ENCODE measurements around the gene ACTN4.

The ACTN4 gene

DNA sequence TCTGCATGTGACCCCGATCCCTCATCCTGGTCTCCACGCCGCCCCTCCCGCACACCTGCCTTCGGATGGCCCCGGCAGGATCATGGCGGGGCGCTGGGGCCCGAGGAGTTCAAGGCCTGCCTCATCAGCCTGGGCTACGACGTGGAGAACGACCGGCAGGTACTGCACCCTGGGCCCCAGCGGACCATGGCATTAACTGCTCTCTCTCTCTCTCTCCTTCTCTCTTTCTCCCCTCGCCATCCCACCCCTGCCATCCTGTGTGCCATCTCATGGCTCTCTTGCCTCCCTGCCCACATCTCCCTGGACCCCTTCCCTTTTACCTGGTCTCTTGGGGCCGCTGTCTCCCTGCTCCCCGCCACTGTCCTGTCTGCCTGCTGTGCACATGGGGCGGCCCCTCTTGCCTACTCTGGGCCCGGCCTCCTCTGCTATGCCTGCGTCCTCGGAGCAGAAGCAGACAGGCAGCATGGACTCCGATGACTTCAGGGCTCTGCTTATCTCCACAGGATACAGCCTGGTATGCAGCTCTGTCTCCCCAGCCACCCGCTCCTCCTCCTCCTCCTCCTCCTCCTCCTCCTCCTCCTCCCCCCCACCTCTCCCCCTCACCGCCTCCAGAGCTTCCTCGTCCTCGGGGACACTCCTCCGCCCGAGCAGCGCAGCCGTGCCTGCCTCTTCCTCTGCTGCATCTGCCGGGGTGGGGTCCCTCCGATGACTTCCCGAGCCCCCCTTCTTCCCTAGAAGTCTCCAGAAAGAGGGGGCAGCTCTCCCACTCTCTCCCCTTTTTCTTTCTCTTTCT, 80.6 kb downstream of the ACTN4 start:
- FAIRE-seq, result no peak

DNA sequence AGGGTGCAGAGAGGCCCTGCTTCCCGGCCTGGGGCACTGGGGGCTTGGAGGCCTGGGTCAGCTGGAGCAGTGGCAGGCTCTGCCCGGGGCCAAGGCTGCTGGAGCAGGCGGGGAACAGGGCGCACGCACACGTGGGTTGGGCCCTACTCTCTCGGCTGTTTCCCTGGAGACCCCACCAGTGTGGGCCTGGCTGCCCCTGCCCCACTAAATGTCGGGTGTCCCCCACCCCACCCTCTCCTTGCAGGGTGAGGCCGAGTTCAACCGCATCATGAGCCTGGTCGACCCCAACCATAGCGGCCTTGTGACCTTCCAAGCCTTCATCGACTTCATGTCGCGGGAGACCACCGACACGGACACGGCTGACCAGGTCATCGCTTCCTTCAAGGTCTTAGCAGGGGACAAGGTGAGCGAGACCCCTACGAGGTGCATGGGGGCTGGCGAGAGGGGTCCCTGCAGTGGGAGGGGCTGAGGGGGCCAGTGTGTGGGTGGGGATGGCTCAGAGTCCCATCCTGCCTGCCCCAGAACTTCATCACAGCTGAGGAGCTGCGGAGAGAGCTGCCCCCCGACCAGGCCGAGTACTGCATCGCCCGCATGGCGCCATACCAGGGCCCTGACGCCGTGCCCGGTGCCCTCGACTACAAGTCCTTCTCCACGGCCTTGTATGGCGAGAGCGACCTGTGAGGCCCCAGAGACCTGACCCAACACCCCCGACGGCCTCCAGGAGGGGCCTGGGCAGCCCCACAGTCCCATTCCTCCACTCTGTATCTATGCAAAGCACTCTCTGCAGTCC, 81.5 kb downstream of the ACTN4 start:
- no peak for FAIRE-seq

DNA sequence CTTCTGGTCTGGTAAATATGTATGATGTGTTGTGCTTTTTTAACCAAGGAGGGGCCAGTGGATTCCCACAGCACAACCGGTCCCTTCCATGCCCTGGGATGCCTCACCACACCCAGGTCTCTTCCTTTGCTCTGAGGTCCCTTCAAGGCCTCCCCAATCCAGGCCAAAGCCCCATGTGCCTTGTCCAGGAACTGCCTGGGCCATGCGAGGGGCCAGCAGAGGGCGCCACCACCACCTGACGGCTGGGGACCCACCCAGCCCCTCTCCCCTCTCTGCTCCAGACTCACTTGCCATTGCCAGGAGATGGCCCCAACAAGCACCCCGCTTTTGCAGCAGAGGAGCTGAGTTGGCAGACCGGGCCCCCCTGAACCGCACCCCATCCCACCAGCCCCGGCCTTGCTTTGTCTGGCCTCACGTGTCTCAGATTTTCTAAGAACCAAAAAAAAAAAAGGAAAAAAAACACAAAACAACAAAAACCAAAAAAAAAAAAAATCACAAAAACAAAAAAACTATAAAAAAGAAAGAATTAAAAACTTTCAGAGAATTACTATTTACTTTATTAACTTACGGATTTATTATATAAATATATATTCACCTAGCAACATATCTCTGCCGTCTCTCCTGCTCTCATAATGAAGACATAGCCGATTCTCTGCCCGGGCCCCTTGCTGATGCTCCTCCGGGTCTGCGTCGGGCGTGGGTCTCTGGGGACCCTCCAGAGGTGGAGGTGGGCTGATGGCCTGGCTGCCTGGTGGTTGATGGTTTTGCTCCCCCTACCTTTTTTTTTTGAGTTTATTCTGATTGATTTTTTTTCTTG, 82.4 kb downstream of the ACTN4 start:
- peak; percentile 85 for FAIRE-seq

DNA sequence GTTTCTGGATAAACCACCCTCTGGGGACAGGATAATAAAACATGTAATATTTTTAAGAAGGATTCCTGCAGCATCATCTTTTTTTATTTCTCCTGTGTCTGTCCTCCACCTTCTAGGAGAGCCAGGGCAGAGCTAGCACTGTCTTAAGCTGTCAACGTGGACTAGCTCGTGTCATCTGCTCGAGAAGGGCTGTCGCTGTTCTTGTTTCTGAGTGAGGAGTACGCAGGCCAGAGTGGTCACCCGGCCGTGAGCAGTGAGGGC, 83.0 kb downstream of the ACTN4 start:
- no peak for FAIRE-seq

DNA sequence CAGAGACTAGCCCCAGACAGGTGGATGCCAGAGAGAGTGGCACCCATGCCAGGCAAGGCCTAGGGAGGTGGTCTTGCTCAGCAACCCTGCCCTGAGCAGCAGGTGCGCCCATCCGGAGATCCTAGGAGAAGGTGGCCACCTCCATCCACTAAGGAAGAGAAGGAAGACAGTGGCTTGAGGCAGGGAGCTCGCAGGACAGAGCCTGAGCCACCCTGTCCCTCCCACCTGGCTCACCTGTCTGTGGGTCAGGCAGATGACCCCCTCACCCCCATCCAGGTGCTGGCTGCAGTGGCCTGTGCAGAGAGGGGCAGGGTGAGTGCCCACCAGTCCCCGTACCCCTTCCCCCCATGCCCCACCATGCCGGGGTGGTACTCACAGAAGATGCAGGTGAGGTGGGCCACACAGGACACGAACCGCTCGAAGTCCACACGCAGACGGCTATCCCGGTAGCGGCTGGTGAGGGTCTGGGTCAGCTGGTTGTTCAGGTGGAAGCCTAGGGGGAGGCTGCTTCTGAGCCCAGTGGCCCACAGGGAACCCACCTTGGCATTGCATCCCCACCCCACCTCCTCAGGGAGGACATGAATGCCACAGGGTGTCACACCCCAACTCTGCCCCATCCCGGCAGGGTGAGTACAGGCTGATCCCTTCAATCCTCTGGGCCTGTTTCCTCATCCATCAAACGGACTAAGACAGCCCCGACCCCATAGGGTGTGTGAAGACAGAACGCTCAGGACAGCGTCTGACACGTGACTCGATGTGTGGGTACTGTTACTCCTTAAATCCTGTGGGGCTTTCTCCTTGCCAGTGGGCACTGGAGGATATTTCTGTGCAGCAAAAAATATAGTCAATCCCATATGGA, 83.5 kb downstream of the ACTN4 start:
- FAIRE-seq, result no peak

DNA sequence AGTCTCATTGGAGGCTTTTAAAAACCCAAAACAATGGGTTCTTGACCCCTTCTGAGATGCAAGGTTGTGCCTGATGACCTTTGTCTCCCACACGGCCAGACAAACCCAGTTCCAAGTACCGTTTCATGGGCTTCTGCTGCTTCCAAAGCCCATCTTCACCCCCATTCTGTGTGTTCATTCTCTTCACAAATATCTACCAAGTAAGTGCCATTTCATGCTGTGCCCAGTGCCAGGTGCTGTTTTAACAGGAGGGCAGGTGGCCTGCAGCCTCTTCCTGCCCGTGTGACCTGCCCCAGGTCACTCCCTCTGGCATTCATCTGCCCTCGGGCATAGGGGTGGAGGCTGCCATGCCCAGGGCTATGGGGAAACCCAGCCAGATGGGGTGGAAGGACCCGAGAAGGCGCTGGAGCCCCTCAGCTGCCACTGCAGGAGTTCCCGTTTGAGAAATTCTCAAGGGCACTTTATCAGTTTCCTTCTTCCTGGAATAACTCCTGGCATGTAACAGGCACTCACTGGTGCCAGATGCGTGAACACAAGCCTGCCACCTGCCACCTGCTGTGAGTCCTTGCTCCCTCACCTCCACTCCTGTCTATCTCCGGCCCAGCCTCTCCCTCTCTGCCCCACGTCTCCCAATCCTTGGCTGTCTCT, 84.3 kb downstream of the ACTN4 start:
- no peak for FAIRE-seq

DNA sequence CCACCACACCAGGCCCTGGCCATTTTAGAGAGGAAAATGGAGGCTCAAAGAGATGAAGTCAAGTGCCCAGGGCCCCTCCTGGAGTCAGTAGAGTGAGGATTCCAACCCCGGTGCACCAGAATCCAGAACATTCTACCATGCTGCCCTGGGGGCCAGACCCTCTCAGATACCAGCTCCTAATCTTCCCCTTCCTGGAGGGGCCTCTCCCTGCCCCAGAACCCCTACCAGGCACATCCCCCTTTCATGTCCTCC, 85.7 kb downstream of the ACTN4 start:
- FAIRE-seq, result no peak

DNA sequence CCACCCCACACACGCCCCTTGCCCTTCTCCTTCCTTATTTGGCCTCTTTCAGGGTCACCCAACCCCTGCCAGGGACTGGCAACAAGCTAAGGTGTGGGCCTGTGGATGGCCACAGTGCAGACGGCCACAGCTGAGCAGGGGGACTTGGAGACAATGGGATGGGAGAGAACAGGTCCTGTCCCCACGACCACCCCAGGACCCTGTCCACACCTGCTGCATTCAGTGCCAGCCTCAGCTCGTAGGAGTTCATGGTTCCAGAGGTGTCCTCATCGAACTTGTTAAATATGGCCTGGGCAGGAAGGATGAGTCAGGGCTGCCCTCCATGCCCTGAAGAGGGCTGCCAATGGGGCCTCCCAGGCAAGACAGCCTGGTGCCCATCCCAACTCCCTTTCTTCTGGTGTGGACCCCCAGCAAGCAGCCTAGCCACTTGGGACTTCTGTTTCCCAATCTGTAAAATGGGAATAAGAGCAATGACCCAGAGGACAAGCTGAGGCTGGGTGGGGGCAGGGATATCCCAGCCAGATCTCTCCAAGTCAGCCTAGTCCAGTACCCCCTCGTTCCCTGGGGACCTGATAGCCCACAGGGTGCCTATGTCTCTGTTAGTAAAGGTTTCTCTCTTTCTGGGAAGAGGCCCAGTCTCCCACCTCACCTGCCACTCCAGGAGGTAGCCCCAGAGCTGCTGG, 86.2 kb downstream of the ACTN4 start:
- FAIRE-seq, result no peak

DNA sequence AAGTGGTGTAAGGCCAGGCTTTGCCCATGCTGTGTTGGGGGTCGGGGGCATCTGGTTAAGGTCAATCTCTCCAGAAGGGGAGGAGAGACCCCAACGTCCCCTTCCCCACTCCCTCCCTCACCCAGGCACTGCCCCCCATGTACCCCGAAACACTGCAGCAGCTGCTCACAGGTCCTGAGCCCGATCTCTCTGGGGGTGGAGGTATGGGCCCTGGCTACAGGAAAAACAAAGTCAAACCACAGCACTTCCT, 86.7 kb downstream of the ACTN4 start:
- FAIRE-seq, result no peak

DNA sequence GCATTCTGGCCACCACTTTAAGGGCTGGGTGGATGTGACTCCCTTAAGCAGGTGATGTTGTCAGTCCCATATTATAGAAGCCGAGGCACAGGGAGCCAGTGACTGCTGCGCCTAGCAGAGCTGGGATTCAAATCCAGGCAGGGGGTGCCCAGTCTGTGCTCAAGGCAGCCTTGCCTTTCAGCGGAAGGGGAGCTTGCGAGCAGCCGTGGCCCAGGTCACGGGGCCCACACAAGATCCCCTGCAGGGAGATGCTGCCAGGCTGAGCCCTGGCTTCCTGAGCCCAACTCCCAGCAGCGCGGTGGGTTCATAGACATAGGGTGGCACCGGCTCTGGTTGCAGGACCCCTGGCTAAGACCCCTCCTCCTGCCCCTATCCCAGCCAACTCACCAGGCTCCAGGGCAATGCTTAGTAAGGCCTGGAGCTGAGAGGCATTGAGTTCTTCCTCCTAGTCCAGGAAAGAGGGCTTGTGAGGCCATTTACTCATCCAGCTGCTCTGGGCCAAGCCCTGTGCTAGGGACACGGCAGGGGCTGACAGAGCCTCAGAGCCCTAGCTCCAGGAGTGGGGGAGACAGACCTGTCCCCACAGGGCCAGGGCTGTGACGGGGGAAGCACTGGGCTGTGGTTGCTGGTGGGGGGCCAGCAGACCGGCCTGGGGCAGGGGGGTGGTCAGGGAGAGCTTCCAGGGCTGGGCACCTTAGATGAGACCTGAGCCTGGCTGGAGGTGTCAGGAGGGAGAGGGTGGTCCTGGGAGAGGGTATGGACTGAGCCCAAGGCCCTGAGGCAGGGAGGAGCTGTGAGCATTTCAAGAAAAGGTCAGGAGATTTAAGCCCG, 87.2 kb downstream of the ACTN4 start:
- no peak for FAIRE-seq

DNA sequence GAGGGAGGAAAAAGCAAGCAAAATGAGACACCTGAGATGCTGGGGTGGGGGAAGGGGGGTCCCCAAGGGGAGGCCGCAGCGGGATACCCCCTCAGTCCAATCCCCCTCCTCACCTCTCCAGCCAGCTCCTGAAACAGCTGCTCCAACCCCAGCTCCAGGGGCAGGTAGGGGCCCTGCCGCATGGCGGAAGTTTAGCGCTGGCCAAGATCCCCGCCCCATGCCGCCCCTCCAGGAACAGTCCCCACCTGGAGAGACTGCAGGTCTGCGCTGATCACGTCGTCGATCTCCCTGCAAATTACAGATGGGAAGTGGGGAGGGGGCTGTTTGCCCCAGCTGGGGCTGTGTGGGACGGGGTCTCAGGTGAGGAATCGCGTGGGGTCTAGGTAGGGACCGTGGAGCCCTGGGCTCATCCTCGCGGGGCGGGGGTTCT, 87.8 kb downstream of the ACTN4 start:
- FAIRE-seq, result no peak

DNA sequence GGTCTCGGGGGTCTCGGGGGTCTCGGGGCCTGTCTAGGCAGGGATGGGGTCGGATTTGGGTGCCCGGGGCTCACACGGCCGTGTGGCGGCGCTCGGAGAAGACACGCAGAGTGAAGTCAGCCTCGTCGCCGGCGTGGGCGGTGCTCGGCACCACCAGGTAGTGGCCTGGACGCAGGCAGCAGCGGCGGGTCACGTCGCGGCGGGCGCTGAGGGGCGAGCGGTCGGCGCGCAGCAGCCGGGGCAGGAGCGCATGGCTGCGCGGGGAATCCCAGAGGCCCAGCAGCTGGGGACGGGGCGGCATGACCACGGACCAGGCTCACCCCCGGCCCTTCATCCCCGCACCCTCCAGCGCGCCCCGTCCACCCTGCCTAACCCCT, 88.6 kb downstream of the ACTN4 start:
- FAIRE-seq, result no peak

DNA sequence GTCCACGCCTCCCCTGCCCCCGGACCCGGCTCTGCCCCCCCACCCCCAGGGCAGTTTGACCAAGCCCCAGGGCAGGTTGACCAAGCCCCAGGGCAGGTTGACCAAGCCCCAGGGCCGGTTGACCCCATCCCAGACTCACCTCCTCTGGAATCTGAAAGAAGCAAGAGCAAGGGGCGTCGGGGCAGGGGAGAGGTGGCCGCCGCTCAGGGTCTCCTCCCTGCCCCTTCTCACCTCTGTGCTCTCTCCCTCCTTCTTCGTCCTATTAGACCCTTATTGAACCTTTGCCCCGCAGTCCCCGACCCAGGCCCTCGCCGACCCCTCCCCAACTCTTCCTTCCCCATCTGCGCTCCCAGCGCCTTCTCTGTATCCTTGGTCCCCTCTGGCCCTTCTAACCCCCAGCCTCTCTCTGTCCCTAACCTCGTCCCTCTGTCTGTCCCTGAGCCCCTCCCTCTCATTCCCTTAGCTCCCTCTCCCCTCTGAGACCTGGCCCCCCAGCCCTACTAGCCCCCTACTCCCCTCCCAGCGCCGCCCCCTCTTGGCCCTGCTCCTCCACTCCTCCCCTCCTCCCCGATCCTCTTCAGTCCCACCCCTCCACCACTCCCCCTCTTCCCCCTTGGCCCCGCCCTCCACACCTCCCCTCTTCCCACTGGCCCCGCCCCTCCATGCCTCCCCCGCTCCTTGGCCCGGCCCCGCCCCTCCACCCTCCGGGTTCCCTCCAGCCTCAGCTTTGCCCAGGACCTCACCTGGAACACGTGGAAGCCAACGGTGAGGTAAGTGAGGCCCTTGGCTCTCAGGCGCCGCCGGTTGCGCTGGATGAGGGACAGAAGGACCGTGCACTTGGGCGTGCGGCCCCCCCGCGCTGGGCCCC, 89.2 kb downstream of the ACTN4 start:
- no peak for FAIRE-seq

DNA sequence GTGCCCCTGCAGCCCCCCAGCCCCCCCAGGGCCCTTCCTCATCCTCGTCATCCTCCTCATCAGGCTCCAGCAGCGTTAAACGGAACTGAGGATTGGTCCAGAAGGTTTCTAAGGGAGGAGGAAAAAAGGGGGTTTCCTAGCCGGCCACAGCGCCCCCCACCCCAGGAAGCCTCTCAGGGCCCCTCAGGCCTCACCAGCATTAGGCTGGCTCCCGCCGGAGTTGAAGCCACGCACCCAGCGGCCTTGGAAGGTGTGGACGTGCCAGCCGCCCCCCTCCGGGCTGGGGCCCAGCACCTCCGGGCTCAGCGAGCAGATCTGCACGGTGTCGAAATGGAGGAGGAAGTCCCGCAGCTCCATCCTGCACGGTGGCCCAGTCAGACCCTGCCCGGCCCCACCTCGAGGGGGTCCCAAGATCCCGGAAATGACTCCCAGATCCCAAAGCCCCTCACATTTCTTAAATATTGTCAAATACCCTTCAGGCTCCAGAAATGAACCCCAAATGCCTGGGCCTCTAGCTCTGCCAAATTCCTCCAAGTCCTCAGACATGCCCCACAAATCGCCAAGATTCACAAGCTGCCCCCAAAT, 89.9 kb downstream of the ACTN4 start:
- FAIRE-seq, result no peak

DNA sequence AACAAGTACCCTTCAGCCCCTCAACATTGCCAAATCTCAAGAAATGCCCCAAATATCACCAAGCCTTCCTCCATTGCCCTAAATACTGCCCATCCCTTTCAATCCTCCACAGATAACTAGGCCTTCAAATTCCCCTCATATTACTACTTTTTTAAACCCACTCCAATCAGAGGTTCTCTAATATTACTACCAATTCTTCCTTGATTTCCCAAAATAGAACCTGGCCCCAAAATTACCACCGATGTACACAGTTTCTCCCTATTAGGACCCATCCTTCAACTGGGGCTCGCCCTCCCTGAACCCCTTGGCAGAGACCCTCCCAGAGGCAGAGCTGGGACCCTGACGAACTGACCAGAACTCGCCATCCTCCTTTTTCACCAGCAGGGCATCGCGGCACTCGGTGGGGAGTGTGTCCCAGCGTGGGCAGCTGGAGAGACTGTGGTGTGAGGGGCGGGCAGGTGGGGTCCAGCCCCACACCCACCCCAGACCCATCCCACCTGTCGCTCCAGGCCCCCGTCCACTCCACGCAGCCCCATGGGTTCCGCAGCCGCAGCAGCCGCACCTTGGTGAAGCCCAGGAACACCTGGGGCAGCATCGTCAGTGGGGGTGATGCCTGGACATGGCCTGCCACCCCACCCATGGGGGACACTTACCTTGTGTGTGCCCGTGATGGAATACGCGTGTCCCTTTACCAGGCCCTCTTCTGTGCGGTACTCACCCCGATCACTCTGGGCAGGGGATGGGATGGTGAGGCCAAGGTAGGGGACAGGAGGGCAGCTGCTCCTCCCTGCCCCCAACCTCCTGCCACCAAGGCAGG, 90.7 kb downstream of the ACTN4 start:
- no peak for FAIRE-seq

DNA sequence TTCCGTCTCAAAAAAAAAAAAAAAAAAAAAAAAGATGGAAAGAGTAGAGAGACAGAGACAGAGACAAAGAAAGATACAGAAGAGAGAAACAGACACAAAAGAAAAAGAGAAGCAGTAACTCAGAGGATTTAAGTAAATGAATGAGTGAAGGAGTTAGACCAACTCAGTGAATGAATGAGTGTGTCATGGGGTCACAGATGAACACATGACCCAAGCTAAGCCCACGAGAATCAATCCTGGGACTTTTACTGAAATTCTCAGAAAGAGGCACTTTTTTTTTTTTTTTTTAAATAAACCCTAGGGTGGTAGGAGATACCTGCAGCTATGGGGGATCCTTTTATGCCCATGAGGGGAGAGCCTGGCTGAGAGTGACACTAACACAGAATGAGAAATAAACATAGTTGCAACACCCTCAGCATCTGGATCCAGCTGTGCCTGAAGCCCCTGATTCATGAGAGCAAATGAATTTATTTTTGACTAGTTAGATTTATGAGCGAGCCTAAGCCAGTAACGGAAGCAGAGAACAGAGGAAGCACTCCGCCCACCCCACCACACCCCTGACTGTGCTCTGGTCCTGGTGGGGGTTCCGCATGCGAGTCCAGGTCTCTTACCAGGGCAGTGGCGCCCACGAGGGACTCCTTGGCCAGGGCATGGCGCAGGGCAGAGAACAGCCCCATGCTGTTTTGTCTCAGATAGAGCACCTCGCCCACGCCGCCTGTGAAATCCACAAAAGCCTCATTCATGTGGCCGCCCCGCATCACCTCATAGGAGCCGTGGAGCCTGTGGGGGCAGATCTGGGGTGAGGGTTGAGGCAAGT, 92.2 kb downstream of the ACTN4 start:
- FAIRE-seq, result no peak

DNA sequence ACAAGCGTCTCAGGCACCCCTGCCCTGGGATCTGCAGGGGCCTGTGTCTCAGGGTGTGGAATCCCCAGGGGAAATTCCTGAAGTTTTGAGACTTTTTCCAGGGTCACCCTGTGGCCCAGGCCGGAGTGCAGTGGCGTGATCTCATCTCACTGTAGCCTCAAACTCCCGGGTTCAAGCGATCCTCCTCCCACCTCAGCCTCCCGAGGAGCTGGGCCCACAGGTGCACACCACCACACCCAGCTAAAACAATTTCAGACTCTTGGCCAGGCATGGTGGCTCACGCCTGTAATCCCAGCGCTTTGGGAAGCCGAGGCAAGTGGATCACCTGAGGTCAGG, 92.8 kb downstream of the ACTN4 start:
- no peak for FAIRE-seq

DNA sequence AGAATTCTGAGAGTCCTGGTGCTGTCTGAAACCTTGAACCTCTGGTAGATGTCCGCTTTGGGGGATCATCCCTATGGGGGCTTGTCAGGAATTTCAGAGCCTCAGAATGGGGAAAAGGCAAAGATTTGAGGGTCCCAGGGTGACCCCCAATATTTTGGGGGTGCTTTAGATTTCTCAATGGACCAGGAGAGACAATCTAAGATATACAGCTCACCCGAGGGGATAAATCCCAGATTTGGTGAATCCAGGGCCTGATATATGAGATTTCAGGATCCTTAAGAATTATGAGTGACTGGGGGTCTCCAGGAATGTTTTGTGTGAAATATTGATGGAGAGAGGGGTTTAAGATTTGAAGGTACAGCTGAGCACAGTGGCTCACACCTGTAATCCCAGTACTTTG, 93.5 kb downstream of the ACTN4 start:
- FAIRE-seq, result no peak
